Subcutaneous adipose tissue (tissue), 4 donors: ENCODE measurements around the gene EPN1. TPM values are rescaled to one million over a fixed set of nuclear protein-coding genes. Genes with fewer than 3 reads are reported as not detected.

Source experiments
- CTCF ChIP-seq: fragments of 450-650 bp; IDR thresholded peaks from one replicate; pipeline ENCODE4 v1.5.1; 2016; ENCODE audit warnings: low read depth, mild to moderate bottlenecking, control low read depth, antibody characterized with exemption, moderate library complexity
- total RNA-seq, 4 donors: library from RNA; depleted of rRNA; stranded (reverse); fragments of >200 nt; gene quantifications; one replicate each; pipeline ENCODE4 v1.1.0, GENCODE V29; 2016

Gene EPN1
- total RNA-seq, 4 donors from 2014 or later, result 27.6 to 118 (median 59.7) TPM

- no peak for TF ChIP-seq CTCF
Observed at GRCh38 chr19:55681131-55682092, 6.4 kb downstream of the EPN1 start.

GRCh38 chr19:55683449-55684261 is 8.6 kb downstream of the EPN1 start:
- no peak for TF ChIP-seq CTCF

GRCh38 chr19:55684946-55685681 is 10.1 kb downstream of the EPN1 start:
- TF ChIP-seq CTCF, result no peak

GRCh38 chr19:55685776-55686175 is 10.8 kb downstream of the EPN1 start:
- no peak for TF ChIP-seq CTCF

- TF ChIP-seq CTCF, result no peak
Observed at GRCh38 chr19:55686311-55687050, 11.5 kb downstream of the EPN1 start.

- no peak for TF ChIP-seq CTCF
Observed at GRCh38 chr19:55687281-55688201, 12.5 kb downstream of the EPN1 start.
